Mononuclear cell (primary cell): ENCODE data around the gene TENM4. TPM values are rescaled to one million over a fixed set of nuclear protein-coding genes. Genes with fewer than 3 reads are reported as not detected.

ENCODE experiments used
- H3K27me3 ChIP-seq: 2 replicates; pipeline ENCODE4 v1.6.0; 2011; ENCODE audit warnings: low read length, control low read depth; ENCODE audit not compliant: insufficient read depth
- H3K4me1 ChIP-seq: 2 replicates; pipeline ENCODE4 v1.5.1; 2011; ENCODE audit warnings: mild to moderate bottlenecking, low read length, control low read depth; ENCODE audit not compliant: insufficient read depth
- H3K4me3 ChIP-seq: 2 replicates; pipeline ENCODE4 v1.5.1; 2011; ENCODE audit warnings: mild to moderate bottlenecking, low read length, moderate library complexity
- H3K9me3 ChIP-seq: 2 replicates; pipeline ENCODE4 v1.5.1; 2011; ENCODE audit warnings: low read depth, mild to moderate bottlenecking, control low read depth, low read length
- total RNA-seq: library from RNA; depleted of rRNA; stranded (reverse); fragments of >200 nt; gene quantifications from one replicate; pipeline ENCODE4 v1.2.3, GENCODE V29; 2012

The TENM4 gene
- total RNA-seq, 1 donor, result 0.63 TPM

GRCh38 chr11:79090191-79090705, 350.6 kb downstream of the TENM4 start:
- H3K27me3 ChIP-seq, result no peaks in the 10 kb centered on the region
- H3K4me3 ChIP-seq, result no peak overlapping the region
- no peaks in the 10 kb centered on the region for H3K9me3 ChIP-seq
- no peaks in the 10 kb centered on the region for H3K4me1 ChIP-seq

DNA sequence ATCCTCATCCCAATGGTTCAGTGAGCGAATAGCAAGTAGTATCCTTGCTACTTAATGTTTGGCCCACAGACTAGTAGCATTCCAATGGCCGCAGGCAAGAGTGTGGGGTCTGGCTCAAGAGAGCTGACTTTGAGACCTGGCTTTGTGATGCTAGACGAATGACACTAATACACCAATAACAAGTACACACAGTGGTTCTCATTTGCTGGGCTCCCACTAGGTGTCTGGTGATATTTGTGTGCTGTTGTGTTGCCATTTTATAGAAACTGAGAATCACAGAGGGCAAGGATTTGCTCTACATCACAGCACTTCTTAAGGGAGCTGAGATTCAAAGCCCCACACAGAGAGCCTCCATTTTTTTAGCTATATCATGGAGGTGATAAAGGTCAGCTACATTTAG, 351.2 kb downstream of the TENM4 start:
- Histone ChIP-seq H3K27me3 (no peaks in the 10 kb centered on the region), H3K4me1 (no peaks in the 10 kb centered on the region), H3K4me3 (no peak overlapping the region), H3K9me3 (no peaks in the 10 kb centered on the region)

GRCh38 chr11:79088967-79089366, 351.9 kb downstream of the TENM4 start:
- Histone ChIP-seq H3K27me3 (no peaks in the 10 kb centered on the region), H3K4me1 (no peaks in the 10 kb centered on the region), H3K4me3 (no peak overlapping the region), H3K9me3 (no peaks in the 10 kb centered on the region)

- no peaks in the 10 kb centered on the region for H3K27me3 ChIP-seq
- H3K4me1 ChIP-seq, result no peaks in the 10 kb centered on the region
- no peak overlapping the region for H3K4me3 ChIP-seq
- H3K9me3 ChIP-seq, result no peaks in the 10 kb centered on the region
Measured at GRCh38 chr11:79087961-79088318, 352.9 kb downstream of the TENM4 start.

DNA sequence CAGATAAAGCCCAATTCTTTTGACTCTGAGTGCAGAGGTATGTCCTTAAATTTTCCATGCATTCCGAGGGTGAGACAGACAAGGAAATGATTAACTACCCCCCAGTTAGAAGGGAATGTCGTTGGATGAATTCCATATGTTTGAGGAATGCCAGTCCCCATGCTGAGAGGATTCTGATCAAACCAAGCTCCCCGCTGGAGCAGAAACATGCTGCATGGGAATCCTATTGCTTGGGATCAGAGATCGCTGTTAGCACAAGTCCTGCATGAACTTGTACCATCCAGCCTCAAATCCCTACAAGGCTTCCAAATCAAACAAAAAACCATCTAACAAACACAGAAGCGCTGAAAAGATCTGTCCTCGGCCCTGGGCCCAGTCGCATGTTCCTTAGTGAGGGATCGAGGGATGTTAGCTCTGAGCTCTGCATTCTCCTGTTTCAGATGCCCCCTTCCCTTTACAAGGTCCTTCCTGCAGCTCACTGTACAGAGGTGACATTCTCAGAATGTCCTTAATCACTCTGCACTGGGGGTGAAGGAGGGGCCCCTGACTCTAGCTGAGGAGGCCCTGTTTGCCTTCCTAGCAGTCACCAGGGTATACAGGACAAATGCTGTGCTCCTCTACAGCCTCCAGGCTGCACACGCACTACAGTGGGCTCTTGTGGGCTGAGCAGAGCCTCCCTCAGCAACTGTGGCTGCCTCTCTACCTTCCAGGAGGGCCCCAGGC, 353.4 kb downstream of the TENM4 start:
- H3K27me3 ChIP-seq, result no peaks in the 10 kb centered on the region
- no peak overlapping the region for H3K4me3 ChIP-seq
- H3K4me1 ChIP-seq, result no peaks in the 10 kb centered on the region
- no peaks in the 10 kb centered on the region for H3K9me3 ChIP-seq

GRCh38 chr11:79086056-79086455, 354.8 kb downstream of the TENM4 start:
- Histone ChIP-seq H3K9me3 (no peaks in the 10 kb centered on the region), H3K27me3 (no peaks in the 10 kb centered on the region), H3K4me1 (no peaks in the 10 kb centered on the region), H3K4me3 (no peak overlapping the region)

DNA sequence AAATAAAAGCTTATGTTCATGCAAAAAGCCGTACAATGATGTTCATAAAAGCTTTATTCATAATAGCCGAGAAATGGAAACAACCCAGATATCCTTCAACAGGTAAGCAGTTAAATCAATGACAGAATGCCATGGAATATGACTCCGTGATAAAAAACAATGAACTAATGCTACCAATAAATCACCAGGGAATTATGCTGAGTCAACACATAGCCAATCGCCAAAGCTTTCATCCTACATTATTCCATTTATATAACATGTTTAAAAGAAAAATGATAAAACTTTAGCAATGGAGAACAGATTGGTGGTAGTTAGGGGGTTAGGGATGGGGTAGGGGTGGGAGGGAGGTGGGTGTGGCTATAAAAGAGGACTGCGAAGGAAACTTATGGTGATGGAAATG, 356.4 kb downstream of the TENM4 start:
- Histone ChIP-seq H3K4me3 (no peak overlapping the region), H3K9me3 (no peaks in the 10 kb centered on the region), H3K4me1 (no peaks in the 10 kb centered on the region), H3K27me3 (no peaks in the 10 kb centered on the region)

GRCh38 chr11:79083352-79083751, 357.5 kb downstream of the TENM4 start:
- no peaks in the 10 kb centered on the region for H3K4me1 ChIP-seq
- H3K9me3 ChIP-seq, result no peaks in the 10 kb centered on the region
- no peak overlapping the region for H3K4me3 ChIP-seq
- H3K27me3 ChIP-seq, result no peaks in the 10 kb centered on the region

DNA sequence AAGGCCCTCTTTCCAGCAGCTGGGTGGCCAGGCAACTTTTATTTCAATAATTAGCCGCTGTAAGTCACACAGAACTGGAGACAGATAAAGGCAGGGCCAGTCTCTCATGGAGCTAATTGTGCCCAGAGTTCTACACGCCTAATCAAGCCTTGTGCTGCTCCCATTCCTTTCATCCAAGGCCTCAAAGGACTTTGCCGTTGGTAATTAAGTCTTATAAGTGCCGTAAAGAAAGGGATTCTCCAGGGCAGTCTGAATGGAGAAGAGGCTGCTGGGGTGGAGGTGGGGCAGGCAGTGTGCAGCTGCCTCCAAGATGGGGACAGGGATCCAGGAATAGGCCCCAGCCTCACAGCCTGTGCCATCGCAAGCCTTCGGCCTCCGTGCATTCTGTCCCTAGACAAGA, 357.9 kb downstream of the TENM4 start:
- no peaks in the 10 kb centered on the region for H3K9me3 ChIP-seq
- H3K4me3 ChIP-seq, result no peak overlapping the region
- no peaks in the 10 kb centered on the region for H3K4me1 ChIP-seq
- H3K27me3 ChIP-seq, result no peaks in the 10 kb centered on the region

GRCh38 chr11:79082280-79082679, 358.6 kb downstream of the TENM4 start:
- Histone ChIP-seq H3K4me1 (no peaks in the 10 kb centered on the region), H3K4me3 (no peak overlapping the region), H3K27me3 (no peaks in the 10 kb centered on the region), H3K9me3 (no peaks in the 10 kb centered on the region)

DNA sequence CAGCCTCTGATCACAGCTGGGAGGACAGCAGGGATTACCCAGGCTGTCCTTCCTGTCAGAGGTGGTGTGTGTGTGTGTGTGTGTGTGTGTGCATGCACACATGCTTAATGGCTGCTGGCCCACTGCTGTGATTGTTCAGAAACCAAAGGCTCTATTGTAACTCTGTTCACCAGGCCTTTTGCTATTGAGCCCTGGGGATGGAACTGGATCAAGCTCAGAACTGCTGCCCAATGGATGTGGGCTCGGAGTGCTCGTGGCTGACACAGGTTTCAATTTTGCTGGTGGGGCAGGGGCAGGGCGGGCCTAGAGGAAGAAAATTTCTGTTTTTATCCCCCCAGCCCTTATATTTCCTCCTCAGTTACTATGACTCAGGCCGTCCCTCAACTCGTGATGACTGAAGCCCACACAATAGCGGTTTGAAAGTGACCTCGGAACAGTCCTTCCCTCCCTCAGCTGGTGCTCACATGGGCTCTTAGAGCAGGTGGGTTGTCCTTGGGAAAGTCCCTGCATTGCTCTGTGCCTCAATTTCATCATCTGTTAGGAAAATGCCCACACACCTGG, 359.3 kb downstream of the TENM4 start:
- Histone ChIP-seq H3K4me1 (no peaks in the 10 kb centered on the region), H3K27me3 (no peaks in the 10 kb centered on the region), H3K9me3 (no peaks in the 10 kb centered on the region), H3K4me3 (no peak overlapping the region)

- no peak overlapping the region for H3K4me3 ChIP-seq
- H3K4me1 ChIP-seq, result no peaks in the 10 kb centered on the region
- H3K27me3 ChIP-seq, result no peaks in the 10 kb centered on the region
- H3K9me3 ChIP-seq, result no peaks in the 10 kb centered on the region
Measured at GRCh38 chr11:79080551-79080950, 360.3 kb downstream of the TENM4 start.

DNA sequence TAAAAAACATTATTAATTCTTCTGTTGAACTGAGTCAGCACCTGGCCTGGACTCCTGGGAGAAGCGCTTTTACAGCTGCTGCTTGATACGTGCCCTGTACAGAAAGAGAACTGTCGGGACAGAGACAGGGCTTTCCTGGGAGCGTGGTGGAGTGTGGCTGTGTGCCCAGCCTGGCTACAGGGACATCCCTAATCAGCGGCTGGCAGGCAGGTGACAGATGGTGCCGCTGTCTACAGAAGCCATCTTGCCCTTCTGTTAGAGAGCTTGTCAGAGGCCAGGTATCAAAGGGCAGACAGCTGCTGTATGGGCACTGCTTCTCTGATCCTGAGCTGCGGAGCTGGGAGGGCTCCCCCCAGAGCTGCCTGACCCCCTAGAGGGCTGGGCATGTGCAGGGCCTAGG, 361.8 kb downstream of the TENM4 start:
- no peak overlapping the region for H3K4me3 ChIP-seq
- H3K27me3 ChIP-seq, result no peaks in the 10 kb centered on the region
- no peaks in the 10 kb centered on the region for H3K9me3 ChIP-seq
- no peaks in the 10 kb centered on the region for H3K4me1 ChIP-seq

- no peaks in the 10 kb centered on the region for H3K4me1 ChIP-seq
- no peaks in the 10 kb centered on the region for H3K9me3 ChIP-seq
- no peaks in the 10 kb centered on the region for H3K27me3 ChIP-seq
- no peak overlapping the region for H3K4me3 ChIP-seq
Measured at GRCh38 chr11:79078456-79078855, 362.4 kb downstream of the TENM4 start.

DNA sequence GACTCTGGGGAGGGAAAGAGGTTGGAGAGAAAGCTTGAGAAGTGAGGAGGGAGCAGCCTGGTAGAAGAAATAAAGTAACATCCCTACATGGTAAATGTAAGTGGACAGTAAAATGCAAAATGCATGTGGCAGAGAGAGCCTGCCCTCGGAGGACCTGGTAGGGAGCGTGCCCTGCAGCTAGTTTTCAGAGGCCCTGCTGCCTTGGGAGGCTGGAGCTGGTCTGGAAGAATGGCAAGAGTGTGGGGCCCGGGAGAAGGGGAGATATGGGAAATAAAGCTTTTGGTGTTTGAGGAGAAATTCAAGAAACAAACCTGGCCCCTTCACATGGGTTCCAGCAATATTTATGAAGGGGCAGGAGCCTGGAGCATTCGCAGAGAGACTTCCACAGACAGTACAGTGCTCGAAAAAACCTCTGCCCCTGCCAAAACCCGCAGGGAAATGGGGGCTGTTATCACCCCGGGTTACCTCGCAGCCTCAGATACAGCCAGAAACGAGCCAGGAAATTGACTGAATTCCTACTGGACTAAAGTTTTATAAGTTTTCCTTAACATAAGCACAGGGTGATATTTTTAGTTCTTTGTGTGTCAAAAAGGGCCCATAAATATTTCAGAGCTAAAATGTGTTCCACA, 363.0 kb downstream of the TENM4 start:
- H3K4me3 ChIP-seq, result no peak overlapping the region
- no peaks in the 10 kb centered on the region for H3K9me3 ChIP-seq
- no peaks in the 10 kb centered on the region for H3K27me3 ChIP-seq
- H3K4me1 ChIP-seq, result no peaks in the 10 kb centered on the region
